HepG2 (cell line): Measurements from ENCODE around the gene SLC9A8. TPM values are rescaled to one million over a fixed set of nuclear protein-coding genes. Genes with fewer than 3 reads are reported as not detected.

ENCODE experiments used
- ATAC-seq: fragments of 200-7000 bp; cut with Tn5 transposase; 3 replicates; pipeline ENCODE4 v1.9.1; 2020; ENCODE audit warnings: mild to moderate bottlenecking, moderate library complexity
- BruUV-seq: library from RNA; stranded (reverse); fragments of 400-500 nt; replicated peaks from 2 replicates; lab custom pipeline; 2021; lab: Mats Ljungman, UMichigan
- CTCF ChIA-PET: fragments of 300-600 bp; formaldehyde crosslinking; extraction: SDS; loops from one replicate; lab custom pipeline; 2021; ENCODE audit warnings: low total read pairs, inconsistent platforms, low intra/inter-chr PET ratio; lab: Yijun Ruan, JAX
- POLR2A ChIA-PET: fragments of 350-600 bp; sonication (Branson Sonifier 250); formaldehyde crosslinking; loops from one replicate; lab custom pipeline; 2020; ENCODE audit warnings: antibody characterized with exemption, inconsistent platforms; lab: Yijun Ruan, JAX
- DNase-seq: peaks from one replicate; pipeline ENCODE4 v3.0.0-alpha.2; 2015; ENCODE audit warnings: low spot score
- FAIRE-seq: peaks from 3 replicates; lab custom pipeline; 2011; peaks lifted over from hg19 to GRCh38; lab: Jason Lieb, UNC
- H2AFZ ChIP-seq: one replicate; pipeline ENCODE4 v1.6.1; 2011; ENCODE audit warnings: low read length, inconsistent platforms
- H3K27ac ChIP-seq: fragments of 300-600 bp; 3 replicates; pipeline ENCODE4 v1.8.0; 2011; ENCODE audit warnings: mixed run types, mild to moderate bottlenecking, mixed read lengths, low read length, inconsistent platforms; ENCODE audit not compliant: insufficient read depth; ENCODE audit errors: extremely low read length
- H3K27me3 ChIP-seq, 2 experiments: fragments of 200-600 bp in 1 of 2; 2 replicates in 1 of 2; 3 replicates in 1 of 2; pipeline versions ENCODE4 v1.6.0 to v1.8.0; 2011; ENCODE audit warnings: low read length in 2 of 2, mild to moderate bottlenecking in 2 of 2, moderate library complexity in 2 of 2, inconsistent platforms in 1 of 2; ENCODE audit not compliant: insufficient read depth in 2 of 2, control insufficient read depth in 1 of 2
- H3K36me3 ChIP-seq, 2 experiments: fragments of 200-600 bp in 1 of 2; replicated peaks in 1 of 2; 2 replicates in 1 of 2; 3 replicates in 1 of 2; pipeline versions ENCODE4 v1.5.1 to v1.8.0; 2011; ENCODE audit warnings: low read length in 2 of 2, inconsistent platforms in 1 of 2; ENCODE audit not compliant: insufficient read depth in 2 of 2, control insufficient read depth in 1 of 2
- H3K4me1 ChIP-seq: 2 replicates; pipeline ENCODE4 v1.5.1; 2012; ENCODE audit warnings: low read length, inconsistent platforms; ENCODE audit not compliant: insufficient read depth
- H3K4me2 ChIP-seq: 2 replicates; pipeline ENCODE4 v1.6.0; 2011; ENCODE audit warnings: low read depth, low read length, inconsistent platforms
- H3K4me3 ChIP-seq, 3 experiments: fragments of 200-600 bp in 1 of 3; sonication (generic), shearing (Covaris generic) in 1 of 3; replicated peaks in 1 of 3; 2 replicates each; pipeline ENCODE4 v1.5.1; 2011 to 2016; ENCODE audit warnings: low read length in 3 of 3, inconsistent platforms in 2 of 3, low read depth in 2 of 3, mild to moderate bottlenecking in 2 of 3, control low read depth in 1 of 3, mixed read lengths in 1 of 3; ENCODE audit not compliant: insufficient read depth in 1 of 3
- H3K79me2 ChIP-seq: one replicate; pipeline ENCODE4 v1.6.1; 2011; ENCODE audit warnings: low read length, inconsistent platforms; ENCODE audit not compliant: insufficient read depth
- H3K9ac ChIP-seq: 2 replicates; pipeline ENCODE4 v1.6.0; 2011; ENCODE audit warnings: mild to moderate bottlenecking, low read depth, low read length, inconsistent platforms; ENCODE audit not compliant: insufficient read depth
- H3K9me3 ChIP-seq: 2 replicates; pipeline ENCODE4 v1.5.1; 2012; ENCODE audit warnings: mild to moderate bottlenecking, low read length
- H4K20me1 ChIP-seq: 2 replicates; pipeline ENCODE4 v1.6.0; 2011; ENCODE audit warnings: inconsistent platforms, mild to moderate bottlenecking, low read length, moderate library complexity; ENCODE audit not compliant: insufficient read depth
- FOSL2 ChIP-seq: sonication (generic); formaldehyde crosslinking; IDR thresholded peaks from 2 replicates; pipeline ENCODE4 v1.4.0; 2020; ENCODE audit warnings: missing genetic modification reagents
- GPBP1L1 ChIP-seq: sonication (generic); formaldehyde crosslinking; IDR thresholded peaks from 2 replicates; pipeline ENCODE4 v1.5.0; 2020; ENCODE audit warnings: mild to moderate bottlenecking, missing genetic modification reagents
- KIAA2018 ChIP-seq: sonication (generic); formaldehyde crosslinking; IDR thresholded peaks from 2 replicates; pipeline ENCODE4 v1.5.0; 2020; ENCODE audit warnings: mild to moderate bottlenecking, missing genetic modification reagents, borderline replicate concordance
- KLF13 ChIP-seq: sonication (generic); formaldehyde crosslinking; IDR thresholded peaks from 2 replicates; pipeline ENCODE4 v1.4.0; 2020; ENCODE audit warnings: mild to moderate bottlenecking, missing genetic modification reagents
- NFAT5 ChIP-seq: sonication (generic); formaldehyde crosslinking; IDR thresholded peaks from 2 replicates; pipeline ENCODE4 v1.4.0; 2020; ENCODE audit warnings: missing genetic modification reagents
- SAFB2 ChIP-seq: sonication (generic); formaldehyde crosslinking; IDR thresholded peaks from 2 replicates; pipeline ENCODE4 v1.5.1; 2020; ENCODE audit warnings: missing genetic modification reagents, low read depth, mild to moderate bottlenecking, borderline replicate concordance
- TFE3 ChIP-seq: IDR thresholded peaks from 2 replicates; pipeline ENCODE4 v1.6.1; 2016
- WGBS: methylation state at CpG from one replicate; pipeline ENCODE4 v1.1.6; 2017; ENCODE audit warnings: low lambda C conversion rate; 5-methylcytosine and 5-hydroxymethylcytosine counted together
- in situ Hi-C: cut with HindIII; loops from 2 replicates; pipeline ENCODE4 v1.10.0; 2017; ENCODE audit warnings: low pct_unique_long_range_greater_than_20kb; ENCODE audit not compliant: extremely low pct_ligation_motif_present
- intact Hi-C: fragments of 100-400 bp; cut with micrococcal nuclease; formaldehyde crosslinking; loops from one replicate; pipeline ENCODE4 v1.10.0; 2022; ENCODE audit not compliant: unreplicated experiment
- polyA plus RNA-seq, 8 experiments: library from polyadenylated mRNA; depleted of rRNA in 3 of 8; stranded (reverse) in 7 of 8; unstranded in 1 of 8; fragments of >200 nt; fragmentation: Illumina TruSeq in 4 of 8; extraction: Trizol in 4 of 8; gene quantifications; 2 replicates each; pipeline versions ENCODE4 v1.2.1 to v1.2.3, GENCODE V29; 2011 to 2016; ENCODE audit warnings: low read depth in 4 of 8, missing spikeins in 1 of 8, mixed read lengths in 1 of 8; ENCODE audit not compliant: insufficient read depth in 1 of 8
- total RNA-seq, 5 experiments: library from RNA; depleted of rRNA; stranded (reverse); fragments of >200 nt; fragmentation: Illumina TruSeq; extraction: Trizol; gene quantifications; 2 replicates each; pipeline ENCODE4 v1.2.3, GENCODE V29; 2016; ENCODE audit warnings: low read depth in 1 of 5

SLC9A8 gene
- total and polyA plus RNA-seq, 2 of the 13 experiments (the other 11 are each of a cell fraction or from before 2014, with no cell fraction given): 4.1 to 7.4 TPM

- H2AFZ ChIP-seq: no peak overlapping the region
- ATAC-seq: no peak
- H3K9ac ChIP-seq: no peak overlapping the region
- H3K36me3 ChIP-seq: peaks cover 8 to 18% of the 10 kb centered on the region in 2 experiments; a peak in 4 of 5 replicates
- TF ChIP-seq KIAA2018 (CRISPR knock-in tag) (no peak), GPBP1L1 (CRISPR knock-in tag) (no peak), FOSL2 (no peak), TFE3 (no peak), KLF13 (no peak), SAFB2 (no peak), NFAT5 (CRISPR knock-in tag) (no peak)
- no peak for DNase-seq
- no peaks in the 10 kb centered on the region for H3K79me2 ChIP-seq
- no peak overlapping the region for H3K4me2 ChIP-seq
- no peak overlapping the region for H3K27ac ChIP-seq
- no peaks in the 10 kb centered on the region for H4K20me1 ChIP-seq
- H3K4me1 ChIP-seq: 0 out of 2 replicates have a peak, but pooled peaks cover 6% of the 10 kb centered on the region
- POLR2A ChIA-PET: no interaction called here
- no peak overlapping the region for H3K4me3 ChIP-seq
- intact Hi-C loops (no loop called here), in situ Hi-C loops (no loop called here)
- no peaks in the 10 kb centered on the region for H3K27me3 ChIP-seq
- no peak for FAIRE-seq
- no TSS peak for BruUV-seq
- H3K9me3 ChIP-seq: no peaks in the 10 kb centered on the region
- CTCF ChIA-PET: no interaction called here
- 92% methylated on average over 6 of the region's 6 CpGs for WGBS
These were observed 46.4 kb downstream of the SLC9A8 start for GRCh38 chr20:49859011-49859410.
